ENCODE measurements around the gene AK9.
"Not testable (repeated sequence)": the region's sequence is repeated elsewhere in the genome, so short reads cannot be mapped to it uniquely, and the experiment has no call there.

The AK9 gene

DNA sequence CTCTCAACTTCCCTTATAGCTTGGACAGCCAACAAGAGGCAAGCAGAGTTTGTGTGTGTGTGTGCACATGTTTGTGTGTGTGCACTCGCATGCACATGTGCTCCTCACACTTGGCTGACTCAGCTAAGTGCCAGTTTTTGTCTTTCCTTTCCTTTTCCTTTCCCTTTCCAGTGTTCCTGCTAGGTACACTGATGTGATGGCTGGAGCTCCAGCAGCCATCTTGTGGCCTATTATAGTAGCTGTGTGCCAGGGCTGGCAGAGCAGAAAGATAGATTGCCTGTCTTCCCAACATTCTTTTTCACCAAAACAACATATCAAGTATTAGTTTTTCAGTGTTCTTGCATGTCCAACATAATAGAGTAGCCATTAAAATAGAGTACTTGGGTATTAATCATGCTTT lies 79.5 kb downstream of the AK9 start:
- DNase-seq = no peak

DNA sequence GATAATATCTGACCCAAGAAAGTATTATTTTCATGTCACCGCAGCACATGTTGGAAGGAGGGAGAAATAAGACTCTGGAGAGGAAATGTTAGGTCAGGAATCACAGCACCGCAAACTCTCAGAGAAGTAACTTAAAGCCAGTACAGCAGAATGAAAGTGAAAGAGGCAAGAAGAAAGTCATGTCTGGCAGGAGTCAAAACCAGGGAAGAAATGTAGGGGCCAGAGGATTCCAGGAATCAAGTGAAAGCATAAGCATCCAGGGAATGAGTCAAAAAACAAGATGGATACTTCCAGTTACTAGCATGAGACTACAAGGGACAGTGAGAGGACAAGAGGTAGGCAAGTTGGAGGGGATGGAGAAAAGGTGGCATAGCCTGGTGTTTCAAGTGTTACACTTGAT lies 80.4 kb downstream of the AK9 start:
- no peak for DNase-seq

DNA sequence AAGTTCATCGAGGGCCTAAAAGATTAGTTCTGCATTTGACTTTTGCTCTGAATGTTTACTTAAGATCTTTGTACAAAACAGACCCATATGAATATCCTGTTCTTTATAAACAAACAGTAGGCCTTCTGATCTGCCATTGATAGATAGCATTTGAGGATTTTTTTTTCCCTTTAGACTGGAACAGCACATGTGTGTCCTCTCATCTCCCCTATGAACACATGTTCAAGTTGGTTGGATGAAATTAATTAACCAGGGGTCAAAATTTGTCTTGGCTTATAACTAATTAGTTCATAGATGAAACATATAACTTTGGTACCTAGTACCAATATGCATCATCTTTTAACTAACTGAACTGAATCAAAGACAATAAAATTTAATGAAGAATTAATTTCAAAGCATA lies 81.3 kb downstream of the AK9 start:
- DNase-seq = no peak

DNA sequence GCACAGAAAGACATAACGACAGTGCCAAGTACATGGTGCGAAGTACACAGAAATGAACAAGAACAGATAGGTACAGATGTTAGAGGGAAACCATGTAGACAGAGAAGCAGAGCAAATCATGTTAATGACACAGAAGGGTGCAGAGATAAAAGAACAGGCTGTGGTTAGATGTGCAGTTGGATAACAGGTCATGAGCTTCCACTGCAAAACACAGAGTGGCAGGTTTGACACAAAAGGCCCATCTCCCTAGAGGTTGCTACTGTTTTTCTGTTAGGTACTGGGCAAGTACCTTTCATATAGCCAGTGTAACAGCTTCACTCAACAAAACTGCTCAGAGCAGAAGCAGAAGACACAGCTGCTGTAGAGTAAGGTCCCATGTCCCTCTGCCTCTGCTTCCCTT lies 84.6 kb downstream of the AK9 start:
- DNase-seq = no peak

DNA sequence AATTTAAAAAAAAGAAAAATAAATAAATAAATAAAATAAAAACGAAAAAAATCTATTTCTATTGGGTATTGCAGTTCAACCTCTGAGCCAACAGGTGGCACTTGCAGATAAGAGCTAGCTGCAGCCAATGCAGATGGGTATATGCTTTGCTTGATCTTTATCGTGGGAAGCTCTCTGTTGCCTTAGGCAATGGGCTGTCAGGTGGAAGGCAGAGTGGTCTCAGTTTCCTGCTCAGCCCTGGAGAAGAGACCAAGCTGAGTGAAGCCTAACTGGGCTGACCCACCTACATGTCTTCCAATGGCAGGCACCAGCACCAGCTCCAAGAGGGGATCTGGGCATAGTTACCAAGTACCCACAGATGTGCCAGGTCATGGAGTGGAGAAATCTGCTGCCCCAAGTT lies 95.0 kb downstream of the AK9 start:
- DNase-seq = peak in 1 of 2 donors; percentile 2

DNA sequence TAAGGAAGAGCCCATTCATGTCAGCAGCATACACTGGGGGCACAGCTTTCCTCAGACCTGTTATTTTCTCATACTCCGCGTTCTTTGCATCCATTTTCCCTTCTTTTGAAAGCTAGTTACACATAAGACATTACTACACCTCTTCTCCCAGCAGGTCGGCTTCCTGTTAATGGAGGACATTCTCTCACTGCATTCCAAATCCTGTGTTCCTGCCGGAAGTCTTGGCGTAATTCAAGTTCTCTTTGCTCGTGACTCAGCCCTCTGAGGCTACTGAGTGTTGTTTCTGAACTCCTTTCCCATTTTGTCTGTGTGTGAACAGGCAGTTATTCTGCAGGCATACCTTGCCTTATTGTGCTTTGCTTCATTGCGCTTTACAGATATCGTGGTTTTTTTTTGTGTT lies 110.5 kb downstream of the AK9 start:
- DNase-seq = no peak

DNA sequence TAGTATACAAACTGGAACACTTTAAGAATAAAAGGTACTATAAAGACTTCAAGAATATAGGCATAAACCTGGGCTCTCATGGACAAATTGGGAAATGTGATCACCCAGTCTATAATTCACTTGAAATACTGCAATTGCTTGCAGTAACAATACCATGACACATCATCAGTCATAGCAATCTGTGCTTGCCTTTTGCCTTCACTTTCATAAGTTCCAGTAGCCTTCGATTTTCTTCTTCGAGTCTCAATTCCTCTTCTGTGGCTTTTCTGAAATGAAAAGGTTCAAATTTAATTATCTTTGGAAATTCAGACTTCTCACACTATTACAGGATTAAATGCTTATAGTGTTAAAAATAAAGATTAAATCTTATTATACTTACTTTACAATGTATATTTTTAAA lies 111.6 kb downstream of the AK9 start:
- no peak for DNase-seq

DNA sequence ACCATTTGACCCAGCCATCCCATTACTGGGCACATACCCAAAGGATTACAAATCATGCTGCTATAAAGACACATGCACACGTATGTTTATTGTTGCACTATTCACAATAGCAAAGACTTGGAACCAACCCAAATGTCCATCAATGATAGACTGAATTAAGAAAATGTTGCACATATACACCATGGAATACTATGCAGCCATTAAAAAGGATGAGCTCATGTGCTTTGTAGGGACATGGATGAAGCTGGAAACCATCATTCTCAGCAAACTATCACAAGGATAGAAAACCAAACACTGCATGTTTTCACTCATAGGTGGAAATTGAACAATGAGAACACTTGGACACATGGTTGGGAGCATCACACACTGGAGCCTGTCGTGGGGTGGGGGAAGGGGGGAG lies 121.1 kb downstream of the AK9 start:
- DNase-seq = not testable (repeated sequence)

DNA sequence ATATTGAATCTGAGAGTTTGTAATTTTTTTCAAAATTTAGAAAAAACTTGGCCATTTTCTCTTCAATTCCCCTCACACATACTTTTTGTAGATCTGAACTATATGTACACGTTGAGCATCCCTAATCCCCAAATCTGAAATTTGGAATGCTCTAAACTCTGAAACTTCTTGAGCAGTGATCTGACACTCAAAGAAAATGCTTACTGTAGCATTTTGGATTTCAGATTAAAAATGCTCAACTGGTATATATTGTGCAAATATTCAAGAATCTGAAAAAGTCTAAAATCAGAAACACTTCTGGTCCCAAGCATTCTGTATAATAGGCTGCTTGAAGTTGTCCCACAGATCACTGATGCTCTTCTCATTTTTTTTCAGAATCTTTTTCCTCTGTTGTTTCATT lies 129.2 kb downstream of the AK9 start:
- no peak for DNase-seq

DNA sequence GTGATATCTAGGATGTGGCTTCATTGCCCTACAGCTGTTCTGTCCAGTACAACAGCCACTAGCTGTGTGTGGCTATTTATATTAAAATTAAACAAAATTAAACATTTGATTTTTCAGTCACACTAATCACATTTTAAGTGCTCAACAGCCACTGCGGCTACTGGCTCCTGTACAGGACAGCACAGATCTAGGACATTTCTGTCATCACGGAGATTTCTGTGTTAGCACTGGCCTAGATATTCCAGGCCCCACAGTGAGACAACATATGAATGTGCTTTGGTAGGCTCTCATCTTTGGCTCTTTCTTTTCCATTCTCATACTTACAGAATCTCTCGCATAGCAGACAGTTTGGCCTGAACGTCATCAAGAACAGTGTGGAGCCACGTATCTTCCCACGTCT lies 159.6 kb downstream of the AK9 start:
- DNase-seq = no peak

DNA sequence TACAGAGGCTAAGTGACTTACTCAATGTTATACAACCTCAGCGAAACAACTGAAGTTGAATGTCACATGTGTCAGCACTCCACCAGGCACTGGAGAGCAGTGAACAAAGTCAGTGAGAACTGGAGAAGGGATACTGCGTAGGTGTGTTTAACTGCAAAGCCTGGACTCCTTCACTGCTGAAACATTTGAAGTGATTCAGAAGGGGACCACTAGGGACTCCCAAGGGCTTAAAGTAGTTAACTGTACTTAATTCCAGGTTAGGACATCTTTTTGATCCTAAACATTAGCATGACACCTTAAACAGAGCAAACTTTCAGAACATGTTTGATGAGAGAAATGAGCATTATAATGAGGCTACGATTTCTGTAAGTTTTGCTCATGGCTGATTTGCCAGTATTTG lies 163.0 kb downstream of the AK9 start:
- no peak for DNase-seq

DNA sequence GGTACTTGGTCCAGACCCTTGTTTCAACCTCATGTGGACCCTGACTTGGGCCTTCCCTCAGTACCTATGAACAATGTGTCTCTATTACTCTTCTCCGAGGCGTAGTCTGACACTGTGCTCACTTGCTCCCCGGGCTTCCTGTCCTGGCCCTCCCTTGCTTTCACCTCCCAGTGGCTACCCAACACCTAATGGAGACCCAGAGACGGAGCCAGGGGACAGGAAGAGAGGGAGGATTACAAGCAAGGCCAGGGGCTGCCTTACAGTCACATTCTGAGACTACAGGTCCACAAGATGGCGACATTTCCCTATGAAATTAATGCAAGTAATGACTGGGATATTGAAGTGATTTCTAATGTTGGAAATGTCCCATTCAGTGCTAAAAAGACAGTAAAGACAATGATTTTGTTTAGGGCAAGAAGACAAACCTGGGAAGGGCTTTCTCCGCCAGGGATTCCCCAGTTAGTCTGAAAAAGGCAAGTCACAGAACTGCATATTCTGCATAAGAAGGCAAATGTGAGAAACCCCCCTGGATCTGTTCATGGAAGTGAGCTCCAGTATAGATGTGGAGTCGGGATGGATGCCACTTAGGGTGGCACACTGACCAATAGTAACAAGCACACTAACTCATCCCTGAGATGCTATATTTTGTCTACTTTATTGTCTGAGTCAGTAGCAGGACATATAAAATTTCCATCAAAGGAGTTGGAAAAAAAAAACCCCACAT lies 163.9 kb downstream of the AK9 start:
- DNase-seq = peak; percentile 48 to 65

DNA sequence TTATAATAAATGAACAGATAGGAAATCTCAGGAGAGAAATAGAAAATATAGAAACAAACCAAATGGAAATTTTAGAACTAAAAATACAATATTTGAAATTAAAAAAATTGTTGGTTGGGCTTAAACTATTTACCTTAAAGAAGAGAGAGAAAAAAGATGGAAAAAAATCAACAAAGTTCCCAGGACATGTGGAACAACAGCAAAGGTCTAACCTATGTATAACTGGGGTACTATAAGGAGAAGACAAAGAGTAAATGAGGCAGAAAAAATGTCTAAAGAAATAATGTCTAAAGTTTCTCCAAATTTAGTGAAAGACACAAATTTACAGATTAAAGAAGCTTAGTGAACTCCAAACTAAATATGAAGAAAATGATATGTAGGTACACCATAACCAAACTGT lies 166.9 kb downstream of the AK9 start:
- DNase-seq = no peak

DNA sequence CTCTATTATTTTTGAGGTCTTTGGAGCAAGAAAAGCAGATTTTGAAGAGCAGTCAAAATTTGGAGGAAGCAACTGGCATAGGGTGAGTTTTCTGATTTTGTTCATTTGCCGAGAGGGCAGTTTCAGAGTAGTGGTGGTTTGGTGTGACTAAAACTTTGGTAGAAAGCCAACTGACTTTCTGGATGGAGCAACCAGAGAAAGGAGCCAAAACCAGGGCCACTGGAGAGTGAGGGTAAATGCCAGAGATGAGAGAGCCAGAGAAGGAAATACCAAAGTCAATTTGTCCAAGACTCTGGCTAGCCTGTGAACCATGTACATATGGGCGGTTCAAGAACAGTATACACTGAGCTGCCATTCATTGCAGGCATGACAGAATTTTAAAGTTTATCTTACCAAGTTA lies 167.5 kb downstream of the AK9 start:
- DNase-seq = no peak

DNA sequence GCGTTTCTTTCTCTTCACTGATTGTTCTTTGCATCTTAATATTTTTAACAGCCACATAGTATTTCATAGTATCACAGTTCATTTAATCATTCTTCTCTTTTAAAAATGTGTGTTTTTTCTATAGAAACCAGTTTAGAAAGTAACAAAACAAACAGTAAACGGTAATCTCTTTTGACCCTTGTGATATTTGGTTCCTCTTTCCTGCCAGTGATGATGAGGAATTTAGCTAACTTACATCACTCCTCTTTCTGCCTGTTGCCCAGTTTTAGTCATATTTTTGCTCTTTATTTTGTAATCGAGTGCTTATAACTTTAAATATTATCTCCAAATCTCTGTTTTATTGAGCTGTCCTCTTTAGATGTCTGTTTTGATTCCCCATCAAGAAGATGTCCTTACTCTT lies 169.9 kb downstream of the AK9 start:
- DNase-seq = no peak

DNA sequence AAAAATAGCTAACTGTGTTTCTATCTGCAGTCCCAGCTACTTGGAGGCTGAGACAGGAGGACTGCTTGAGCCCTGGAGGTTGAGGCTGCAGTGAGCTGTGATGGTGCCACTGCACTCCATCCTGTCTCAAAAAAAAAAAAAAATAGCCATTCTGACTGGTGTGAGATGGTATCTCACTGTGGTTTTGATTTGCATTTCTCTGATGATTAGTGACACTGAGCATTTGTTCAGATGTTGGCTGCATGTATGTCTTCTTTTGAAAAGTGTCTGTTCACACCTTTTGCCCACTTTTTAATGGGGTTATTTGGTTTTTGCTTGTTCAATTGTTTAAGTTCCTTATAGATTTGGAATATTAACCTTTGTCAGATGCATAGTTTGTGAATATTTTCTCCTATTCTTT lies 171.4 kb downstream of the AK9 start:
- not testable (repeated sequence) for DNase-seq

DNA sequence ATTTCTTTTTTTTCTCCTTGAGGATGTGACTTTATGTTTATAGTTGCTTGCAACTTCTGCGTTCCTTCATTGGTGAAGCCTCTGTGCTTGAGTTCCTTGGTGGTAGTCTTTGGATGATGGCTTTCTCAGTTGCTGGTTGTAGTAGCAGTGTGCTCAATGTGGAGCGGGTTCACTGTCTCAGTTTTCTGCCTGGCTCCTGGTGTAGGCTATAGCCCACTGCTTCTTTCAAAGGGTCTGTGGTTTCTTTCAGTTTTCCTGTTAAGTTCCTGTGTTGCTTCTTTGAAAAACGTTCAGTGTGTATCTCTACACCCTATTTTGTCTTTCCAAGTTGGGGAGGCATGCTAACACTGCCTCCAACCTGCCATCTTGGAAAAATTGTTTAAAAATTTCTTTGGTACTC lies 174.1 kb downstream of the AK9 start:
- DNase-seq = no peak

DNA sequence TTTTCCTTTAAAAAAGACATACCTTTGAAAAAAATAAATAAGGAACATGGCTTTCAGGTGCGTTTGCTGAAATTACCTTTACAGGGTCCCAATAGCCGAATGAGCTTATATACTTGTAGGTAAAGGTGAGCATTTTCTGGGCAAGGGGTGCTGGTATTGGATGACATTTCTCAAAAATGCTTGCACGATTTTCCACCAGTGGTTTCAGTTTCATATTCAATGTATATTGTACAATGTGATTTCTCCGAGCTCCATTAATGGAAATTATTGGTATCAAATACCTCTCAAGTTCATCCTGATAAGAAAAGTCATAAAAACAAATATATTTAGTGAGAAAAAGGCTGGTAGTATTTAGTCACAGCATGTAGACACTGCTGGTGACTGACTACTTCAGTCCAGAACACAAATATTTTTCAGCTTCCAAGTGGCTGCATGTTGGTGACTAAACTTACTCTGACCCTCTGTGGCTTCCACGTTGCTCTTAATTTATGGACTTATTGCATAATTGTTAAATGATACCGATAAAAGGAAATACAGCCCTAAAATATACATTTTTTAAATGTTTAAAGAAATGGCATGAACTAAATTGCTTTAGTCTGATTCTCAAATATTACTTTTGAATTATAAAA lies 175.1 kb downstream of the AK9 start:
- peak in 1 of 2 donors; percentile 9 for DNase-seq

DNA sequence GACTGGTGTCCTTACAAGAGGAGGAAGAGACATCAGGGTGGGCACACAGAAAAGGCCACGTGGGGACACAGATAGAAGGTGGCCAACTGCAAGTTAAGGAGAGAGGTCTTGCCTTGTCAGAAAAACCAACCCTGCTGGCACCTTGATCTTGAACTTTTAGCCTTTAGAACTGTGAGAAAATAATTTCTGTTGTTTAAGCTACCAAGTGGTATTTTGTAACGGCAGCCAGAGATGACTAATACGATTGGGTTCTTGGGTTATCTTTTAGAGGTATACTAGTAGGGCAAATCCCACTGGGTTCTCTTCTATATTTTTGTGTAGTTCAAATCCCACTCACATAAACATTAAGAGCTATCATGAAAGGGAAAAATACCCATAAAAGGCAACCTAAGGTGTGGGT lies 176.1 kb downstream of the AK9 start:
- DNase-seq = no peak

DNA sequence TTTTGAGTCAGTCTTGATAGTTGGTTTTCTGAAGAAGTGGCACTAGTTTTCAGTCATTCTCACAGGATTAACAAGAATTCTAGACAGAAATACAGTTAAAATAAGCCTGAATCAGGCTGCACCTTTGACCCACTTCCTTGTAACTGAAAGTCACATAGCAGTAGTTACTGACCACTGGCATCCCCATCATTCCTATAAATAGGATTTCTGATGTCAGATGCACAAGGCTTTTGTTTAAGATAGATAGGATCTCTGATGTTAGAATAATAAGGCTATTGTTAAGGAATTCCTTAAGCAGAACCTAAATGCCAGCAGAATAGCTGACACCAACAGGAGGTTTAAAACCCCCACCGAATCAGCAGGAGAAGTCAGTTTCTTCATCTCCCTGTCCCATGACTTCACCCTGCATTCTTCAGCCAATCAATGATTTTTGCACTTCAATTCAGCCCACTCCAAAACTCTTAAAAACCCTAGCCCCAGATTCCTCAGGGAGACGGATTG lies 177.4 kb downstream of the AK9 start:
- DNase-seq = no peak

DNA sequence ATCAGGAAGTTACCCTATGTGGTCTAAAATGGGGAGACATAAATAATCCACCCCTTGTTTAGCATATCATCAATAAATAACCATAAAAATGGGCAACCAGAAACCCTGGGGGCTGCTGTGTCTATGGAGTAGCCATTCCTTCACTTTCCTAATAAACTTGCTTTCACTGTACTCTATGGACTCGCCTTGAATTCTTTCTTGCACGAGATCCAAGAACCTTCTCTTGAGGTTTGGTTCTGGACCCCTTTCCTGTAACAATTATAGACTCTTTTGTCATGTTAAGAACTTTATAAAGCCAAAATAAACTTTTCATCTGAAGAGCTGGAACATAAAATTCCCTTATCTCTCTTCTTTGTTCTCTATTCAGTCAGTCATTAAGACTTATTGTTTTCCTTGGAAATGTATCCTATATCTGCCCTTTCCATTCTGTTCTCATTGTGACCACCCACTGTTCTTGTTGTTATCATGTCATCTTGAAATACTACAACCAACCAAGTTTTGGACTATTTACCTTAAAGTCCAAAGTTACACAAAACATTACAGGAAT lies 178.7 kb downstream of the AK9 start:
- no peak for DNase-seq

DNA sequence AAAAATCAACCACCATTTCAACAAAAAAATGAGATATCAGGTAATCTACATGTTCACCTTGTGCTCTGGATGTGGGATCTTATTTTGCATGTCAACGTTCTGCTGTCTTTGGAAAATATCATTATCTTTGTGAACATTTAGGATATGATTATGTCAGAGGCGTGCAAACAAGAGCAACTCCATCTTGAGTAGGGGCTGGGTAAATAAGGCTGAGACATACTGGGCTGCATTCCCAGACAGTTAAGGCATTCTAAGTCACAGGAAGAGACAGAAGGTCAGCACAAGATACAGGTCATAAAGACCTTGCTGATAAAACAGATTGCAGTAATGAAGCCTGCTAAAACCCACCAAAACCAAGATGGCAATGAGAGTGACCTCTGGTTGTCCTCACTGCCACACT lies 179.2 kb downstream of the AK9 start:
- DNase-seq = no peak

DNA sequence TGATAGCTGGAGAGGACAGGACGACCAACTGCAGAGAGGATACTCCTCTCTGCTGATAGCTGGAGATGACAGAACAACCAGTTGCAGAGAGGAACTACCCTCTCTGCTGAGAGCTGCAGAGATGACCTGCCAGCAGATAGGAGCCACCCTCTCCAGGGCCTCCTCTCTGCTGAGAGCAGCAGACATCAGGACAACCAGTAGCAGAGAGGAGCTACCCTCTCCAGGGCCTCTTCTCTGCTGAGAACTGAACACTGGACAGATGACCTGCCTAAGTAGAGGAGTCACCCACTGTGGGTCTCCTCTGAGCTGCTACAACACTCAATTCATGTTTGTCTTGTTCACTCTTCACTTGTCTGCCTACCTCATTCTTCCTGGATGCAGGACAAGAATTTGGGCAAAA lies 180.6 kb downstream of the AK9 start:
- no peak for DNase-seq

DNA sequence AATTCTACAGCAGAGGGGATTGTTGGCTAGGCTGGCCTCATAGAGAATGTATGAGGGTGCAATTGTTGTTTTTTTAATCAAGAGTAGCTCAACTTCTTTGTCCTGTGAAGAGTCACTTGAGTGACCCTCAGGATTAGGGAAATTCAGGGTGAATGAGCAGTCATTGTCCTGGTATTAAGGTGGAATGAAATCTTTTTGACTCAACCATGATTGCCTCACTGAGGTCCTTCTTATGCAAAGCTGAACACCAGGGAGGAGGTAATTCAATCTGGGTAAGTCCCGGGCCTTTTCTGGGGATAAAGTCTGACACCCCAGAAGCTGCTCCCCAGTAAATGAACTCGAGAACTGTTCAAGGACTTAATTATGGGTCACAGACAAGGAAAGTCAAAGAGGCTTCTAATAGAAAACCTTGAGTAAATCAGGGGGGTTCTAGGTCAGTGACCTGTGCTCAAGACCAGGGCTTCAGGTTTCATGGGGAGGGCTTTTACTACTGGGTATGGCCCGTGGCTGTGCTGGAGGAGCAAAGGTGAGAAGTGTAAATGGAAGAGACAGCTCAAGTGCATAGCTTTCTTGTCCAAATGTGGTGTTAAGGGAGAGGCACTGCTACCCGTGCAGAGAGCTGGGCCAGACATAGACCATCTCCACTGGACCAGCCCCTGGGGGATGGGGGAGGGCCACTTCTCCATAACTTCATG lies 182.7 kb downstream of the AK9 start:
- no peak for DNase-seq
